H1 (cell line): ENCODE data around the gene UNC13D. TPM values are rescaled to one million over a fixed set of nuclear protein-coding genes. Genes with fewer than 3 reads are reported as not detected.

Source experiments
- ATF2 ChIP-seq: IDR thresholded peaks from 2 replicates; pipeline ENCODE4 v1.6.1; 2012; ENCODE audit warnings: low read length, inconsistent platforms
- FOSL1 ChIP-seq: IDR thresholded peaks from 2 replicates; pipeline ENCODE4 v1.6.1; 2011; ENCODE audit warnings: mild to moderate bottlenecking, low read depth, low read length, moderate library complexity; ENCODE audit not compliant: insufficient read depth
- SIRT6 ChIP-seq: IDR thresholded peaks from one replicate; pipeline ENCODE4 v1.7.1; 2012; ENCODE audit warnings: low read length, inconsistent platforms
- polyA plus RNA-seq, 7 experiments: library from polyadenylated mRNA; depleted of rRNA in 3 of 7; stranded (reverse) in 5 of 7; unstranded in 2 of 7; fragments of >200 nt in 5 of 7; fragments of 200-250 nt in 2 of 7; gene quantifications; 1 replicate in 5 of 7; 2 replicates in 1 of 7; 4 replicates in 1 of 7; pipeline versions ENCODE4 v1.2.1 to v1.2.3, GENCODE V29; 2011 to 2013; ENCODE audit warnings: missing spikeins in 2 of 7, mixed read lengths in 2 of 7
- total RNA-seq: library from RNA; stranded (reverse); fragmentation: NEBNext Ultra II Directional; extraction: Animal tissue kit (Norgen Biotek cat#: 25700); gene quantifications from 2 replicates; pipeline ENCODE4 v1.2.1, GENCODE V29; 2021

The UNC13D gene
- total and polyA plus RNA-seq, 2 of the 8 experiments (the other 6 are each of a cell fraction or from before 2014, with no cell fraction given), result 3.6 to 8.4 TPM

- TF ChIP-seq FOSL1 (no peak), ATF2 (no peak), SIRT6 (no peak)
Observed at GRCh38 chr17:75845933-75846691, 1.9 kb upstream of the UNC13D start (continued).
